HepG2 (cell line): Measurements from ENCODE around the gene CSTF1. TPM values are rescaled to one million over a fixed set of nuclear protein-coding genes. Genes with fewer than 3 reads are reported as not detected.

Experiments used
- AGO2 ChIP-seq: fragments of 200-400 bp; formaldehyde crosslinking; optimal IDR thresholded peaks from 2 replicates; pipeline ENCODE3; 2017; ENCODE audit warnings: mild to moderate bottlenecking, low read depth, low read length, moderate library complexity
- CAMTA2 ChIP-seq: sonication (generic); formaldehyde crosslinking; IDR thresholded peaks from 2 replicates; pipeline ENCODE4 v1.4.0; 2020; ENCODE audit warnings: mild to moderate bottlenecking, missing genetic modification reagents, borderline replicate concordance
- GPN1 ChIP-seq: sonication (generic); formaldehyde crosslinking; IDR thresholded peaks from 2 replicates; pipeline ENCODE4 v1.5.1; 2020; ENCODE audit warnings: missing genetic modification reagents, borderline replicate concordance
- PRPF4 ChIP-seq: fragments of 200-400 bp; formaldehyde crosslinking; IDR thresholded peaks from 2 replicates; pipeline ENCODE4 v1.6.1; 2016; ENCODE audit warnings: low read length, low read depth; ENCODE audit not compliant: poor library complexity, severe bottlenecking
- SMYD3 ChIP-seq: sonication (generic); formaldehyde crosslinking; IDR thresholded peaks from 2 replicates; pipeline ENCODE4 v1.8.1; 2023; ENCODE audit warnings: mild to moderate bottlenecking, missing genetic modification reagents
- STAG1 ChIP-seq: sonication (generic); formaldehyde crosslinking; IDR thresholded peaks from 2 replicates; pipeline ENCODE4 v1.4.0; 2020; ENCODE audit warnings: missing genetic modification reagents
- WIZ ChIP-seq: sonication (generic); formaldehyde crosslinking; IDR thresholded peaks from 2 replicates; pipeline ENCODE4 v1.5.1; 2020; ENCODE audit warnings: mild to moderate bottlenecking, missing genetic modification reagents
- ZNF138 ChIP-seq: sonication (generic); formaldehyde crosslinking; IDR thresholded peaks from 2 replicates; pipeline ENCODE4 v1.5.0; 2020; ENCODE audit warnings: mild to moderate bottlenecking, low read depth, missing genetic modification reagents
- ZNF224 ChIP-seq: sonication (generic); formaldehyde crosslinking; IDR thresholded peaks from 2 replicates; pipeline ENCODE4 v1.5.0; 2020; ENCODE audit warnings: mild to moderate bottlenecking, missing genetic modification reagents
- ZNF296 ChIP-seq: sonication (generic); formaldehyde crosslinking; conservative IDR thresholded peaks from 2 replicates; pipeline ENCODE4 v1.5.0; 2020; ENCODE audit warnings: mild to moderate bottlenecking, missing genetic modification reagents
- ZNF382 ChIP-seq: sonication (generic); formaldehyde crosslinking; IDR thresholded peaks from 2 replicates; pipeline ENCODE4 v1.5.0; 2020; ENCODE audit warnings: missing genetic modification reagents, mild to moderate bottlenecking, borderline replicate concordance
- ZNF496 ChIP-seq: sonication (generic); formaldehyde crosslinking; IDR thresholded peaks from 2 replicates; pipeline ENCODE4 v1.8.1; 2023; ENCODE audit warnings: mild to moderate bottlenecking, moderate library complexity, missing genetic modification reagents; ENCODE audit not compliant: insufficient replicate concordance
- polyA plus RNA-seq, 8 experiments: library from polyadenylated mRNA; depleted of rRNA in 3 of 8; stranded (reverse) in 7 of 8; unstranded in 1 of 8; fragments of >200 nt; fragmentation: Illumina TruSeq in 4 of 8; extraction: Trizol in 4 of 8; gene quantifications; 2 replicates each; pipeline versions ENCODE4 v1.2.1 to v1.2.3, GENCODE V29; 2011 to 2016; ENCODE audit warnings: low read depth in 4 of 8, missing spikeins in 1 of 8, mixed read lengths in 1 of 8; ENCODE audit not compliant: insufficient read depth in 1 of 8
- total RNA-seq, 5 experiments: library from RNA; depleted of rRNA; stranded (reverse); fragments of >200 nt; fragmentation: Illumina TruSeq; extraction: Trizol; gene quantifications; 2 replicates each; pipeline ENCODE4 v1.2.3, GENCODE V29; 2016; ENCODE audit warnings: low read depth in 1 of 5
- TF ChIP-seq, protein P1 (sequence below): sonication (generic); formaldehyde crosslinking; IDR thresholded peaks from 2 replicates; pipeline ENCODE4 v1.4.0; 2020; ENCODE audit warnings: missing genetic modification reagents
- TF ChIP-seq, protein P2 (sequence below): sonication (generic); formaldehyde crosslinking; IDR thresholded peaks from 2 replicates; pipeline ENCODE4 v1.5.0; 2020; ENCODE audit warnings: missing genetic modification reagents
- TF ChIP-seq, protein P3 (sequence below): sonication (generic); formaldehyde crosslinking; IDR thresholded peaks from 2 replicates; pipeline ENCODE4 v1.8.1; 2022; ENCODE audit warnings: low read depth, mild to moderate bottlenecking, missing genetic modification reagents
- TF ChIP-seq, protein P4 (sequence below): IDR thresholded peaks from 2 replicates; pipeline ENCODE4 v1.6.1; 2016; ENCODE audit warnings: low read depth
- TF ChIP-seq, protein P5 (sequence below): sonication (generic); formaldehyde crosslinking; IDR thresholded peaks from 2 replicates; pipeline ENCODE4 v1.8.0; 2022; ENCODE audit warnings: mild to moderate bottlenecking, missing genetic modification reagents; ENCODE audit not compliant: insufficient replicate concordance

The CSTF1 gene
- total and polyA plus RNA-seq, 2 of the 13 experiments (the other 11 are each of a cell fraction or from before 2014, with no cell fraction given): 70.9 to 100 TPM

DNA sequence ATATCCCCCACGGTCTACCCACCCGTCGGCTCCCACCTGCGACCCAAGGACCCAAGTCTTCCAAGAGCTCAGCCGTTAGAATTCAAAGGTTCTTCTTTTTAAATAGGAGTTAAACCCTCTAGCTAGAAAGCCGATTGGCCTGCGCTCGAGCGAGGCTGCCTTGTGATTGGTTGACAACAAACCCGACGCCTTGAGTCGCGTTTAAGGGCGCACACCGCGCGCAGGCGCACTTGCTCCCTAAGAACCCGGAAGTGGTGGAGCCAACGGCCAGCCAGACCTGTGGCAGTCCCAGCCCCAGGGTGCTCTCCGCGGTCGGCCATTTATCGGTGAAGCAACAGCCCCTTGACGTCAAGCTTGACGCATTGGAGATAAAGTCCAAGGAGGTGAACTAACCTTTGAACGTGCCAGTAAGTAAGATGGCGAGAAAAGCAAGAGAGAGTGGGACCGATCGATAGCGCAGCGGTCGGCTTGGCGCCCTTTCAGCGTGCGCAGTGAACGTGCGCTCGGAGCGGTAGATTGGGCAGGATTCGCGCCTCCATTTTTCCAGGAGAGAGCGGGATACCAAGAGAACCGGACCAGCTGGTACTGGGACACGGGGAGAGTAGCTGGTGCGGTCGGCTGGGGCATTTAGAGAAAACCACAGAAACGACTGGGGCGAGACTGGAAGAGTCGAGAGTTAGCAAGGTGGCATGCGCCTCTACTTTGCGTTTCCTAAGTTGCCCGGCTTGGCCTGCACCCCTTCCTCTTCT is at the start of gene CSTF1, which contains the start of gene AURKA (continued):
- TF ChIP-seq, protein P1, sequence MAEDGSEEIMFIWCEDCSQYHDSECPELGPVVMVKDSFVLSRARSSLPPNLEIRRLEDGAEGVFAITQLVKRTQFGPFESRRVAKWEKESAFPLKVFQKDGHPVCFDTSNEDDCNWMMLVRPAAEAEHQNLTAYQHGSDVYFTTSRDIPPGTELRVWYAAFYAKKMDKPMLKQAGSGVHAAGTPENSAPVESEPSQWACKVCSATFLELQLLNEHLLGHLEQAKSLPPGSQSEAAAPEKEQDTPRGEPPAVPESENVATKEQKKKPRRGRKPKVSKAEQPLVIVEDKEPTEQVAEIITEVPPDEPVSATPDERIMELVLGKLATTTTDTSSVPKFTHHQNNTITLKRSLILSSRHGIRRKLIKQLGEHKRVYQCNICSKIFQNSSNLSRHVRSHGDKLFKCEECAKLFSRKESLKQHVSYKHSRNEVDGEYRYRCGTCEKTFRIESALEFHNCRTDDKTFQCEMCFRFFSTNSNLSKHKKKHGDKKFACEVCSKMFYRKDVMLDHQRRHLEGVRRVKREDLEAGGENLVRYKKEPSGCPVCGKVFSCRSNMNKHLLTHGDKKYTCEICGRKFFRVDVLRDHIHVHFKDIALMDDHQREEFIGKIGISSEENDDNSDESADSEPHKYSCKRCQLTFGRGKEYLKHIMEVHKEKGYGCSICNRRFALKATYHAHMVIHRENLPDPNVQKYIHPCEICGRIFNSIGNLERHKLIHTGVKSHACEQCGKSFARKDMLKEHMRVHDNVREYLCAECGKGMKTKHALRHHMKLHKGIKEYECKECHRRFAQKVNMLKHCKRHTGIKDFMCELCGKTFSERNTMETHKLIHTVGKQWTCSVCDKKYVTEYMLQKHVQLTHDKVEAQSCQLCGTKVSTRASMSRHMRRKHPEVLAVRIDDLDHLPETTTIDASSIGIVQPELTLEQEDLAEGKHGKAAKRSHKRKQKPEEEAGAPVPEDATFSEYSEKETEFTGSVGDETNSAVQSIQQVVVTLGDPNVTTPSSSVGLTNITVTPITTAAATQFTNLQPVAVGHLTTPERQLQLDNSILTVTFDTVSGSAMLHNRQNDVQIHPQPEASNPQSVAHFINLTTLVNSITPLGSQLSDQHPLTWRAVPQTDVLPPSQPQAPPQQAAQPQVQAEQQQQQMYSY: peak; percentile 76
- TF ChIP-seq ZNF382 (CRISPR knock-in tag) (no peak), CAMTA2 (CRISPR knock-in tag) (peak; percentile 68; the same call in 1 of the 2 replicates), PRPF4 (no peak), ZNF296 (no peak), ZNF224 (CRISPR knock-in tag) (peak; percentile 99; the same call in 1 of the 2 replicates), ZNF496 (no peak), SMYD3 (CRISPR knock-in tag) (peak; percentile 99), WIZ (CRISPR knock-in tag) (no peak; the same call in 1 of the 2 replicates), GPN1 (CRISPR knock-in tag) (peak; percentile 72; the same call in 1 of the 2 replicates), AGO2 (peak; percentile 47), STAG1 (peak; percentile 1; the same call in 1 of the 2 replicates), ZNF138 (CRISPR knock-in tag) (peak; percentile 93; the same call in 1 of the 2 replicates)
- TF ChIP-seq, protein P2, sequence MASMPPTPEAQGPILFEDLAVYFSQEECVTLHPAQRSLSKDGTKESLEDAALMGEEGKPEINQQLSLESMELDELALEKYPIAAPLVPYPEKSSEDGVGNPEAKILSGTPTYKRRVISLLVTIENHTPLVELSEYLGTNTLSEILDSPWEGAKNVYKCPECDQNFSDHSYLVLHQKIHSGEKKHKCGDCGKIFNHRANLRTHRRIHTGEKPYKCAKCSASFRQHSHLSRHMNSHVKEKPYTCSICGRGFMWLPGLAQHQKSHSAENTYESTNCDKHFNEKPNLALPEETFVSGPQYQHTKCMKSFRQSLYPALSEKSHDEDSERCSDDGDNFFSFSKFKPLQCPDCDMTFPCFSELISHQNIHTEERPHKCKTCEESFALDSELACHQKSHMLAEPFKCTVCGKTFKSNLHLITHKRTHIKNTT (CRISPR knock-in tag): no peak
- TF ChIP-seq, protein P3, sequence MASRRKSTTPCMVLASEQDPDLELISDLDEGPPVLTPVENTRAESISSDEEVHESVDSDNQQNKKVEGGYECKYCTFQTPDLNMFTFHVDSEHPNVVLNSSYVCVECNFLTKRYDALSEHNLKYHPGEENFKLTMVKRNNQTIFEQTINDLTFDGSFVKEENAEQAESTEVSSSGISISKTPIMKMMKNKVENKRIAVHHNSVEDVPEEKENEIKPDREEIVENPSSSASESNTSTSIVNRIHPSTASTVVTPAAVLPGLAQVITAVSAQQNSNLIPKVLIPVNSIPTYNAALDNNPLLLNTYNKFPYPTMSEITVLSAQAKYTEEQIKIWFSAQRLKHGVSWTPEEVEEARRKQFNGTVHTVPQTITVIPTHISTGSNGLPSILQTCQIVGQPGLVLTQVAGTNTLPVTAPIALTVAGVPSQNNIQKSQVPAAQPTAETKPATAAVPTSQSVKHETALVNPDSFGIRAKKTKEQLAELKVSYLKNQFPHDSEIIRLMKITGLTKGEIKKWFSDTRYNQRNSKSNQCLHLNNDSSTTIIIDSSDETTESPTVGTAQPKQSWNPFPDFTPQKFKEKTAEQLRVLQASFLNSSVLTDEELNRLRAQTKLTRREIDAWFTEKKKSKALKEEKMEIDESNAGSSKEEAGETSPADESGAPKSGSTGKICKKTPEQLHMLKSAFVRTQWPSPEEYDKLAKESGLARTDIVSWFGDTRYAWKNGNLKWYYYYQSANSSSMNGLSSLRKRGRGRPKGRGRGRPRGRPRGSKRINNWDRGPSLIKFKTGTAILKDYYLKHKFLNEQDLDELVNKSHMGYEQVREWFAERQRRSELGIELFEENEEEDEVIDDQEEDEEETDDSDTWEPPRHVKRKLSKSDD (CRISPR knock-in tag): peak; percentile 100
- TF ChIP-seq, protein P4, sequence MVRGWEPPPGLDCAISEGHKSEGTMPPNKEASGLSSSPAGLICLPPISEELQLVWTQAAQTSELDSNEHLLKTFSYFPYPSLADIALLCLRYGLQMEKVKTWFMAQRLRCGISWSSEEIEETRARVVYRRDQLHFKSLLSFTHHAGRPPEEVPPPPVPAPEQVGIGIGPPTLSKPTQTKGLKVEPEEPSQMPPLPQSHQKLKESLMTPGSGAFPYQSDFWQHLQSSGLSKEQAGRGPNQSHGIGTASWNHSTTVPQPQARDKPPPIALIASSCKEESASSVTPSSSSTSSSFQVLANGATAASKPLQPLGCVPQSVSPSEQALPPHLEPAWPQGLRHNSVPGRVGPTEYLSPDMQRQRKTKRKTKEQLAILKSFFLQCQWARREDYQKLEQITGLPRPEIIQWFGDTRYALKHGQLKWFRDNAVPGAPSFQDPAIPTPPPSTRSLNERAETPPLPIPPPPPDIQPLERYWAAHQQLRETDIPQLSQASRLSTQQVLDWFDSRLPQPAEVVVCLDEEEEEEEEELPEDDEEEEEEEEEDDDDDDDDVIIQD: peak; percentile 99
- TF ChIP-seq, protein P5, sequence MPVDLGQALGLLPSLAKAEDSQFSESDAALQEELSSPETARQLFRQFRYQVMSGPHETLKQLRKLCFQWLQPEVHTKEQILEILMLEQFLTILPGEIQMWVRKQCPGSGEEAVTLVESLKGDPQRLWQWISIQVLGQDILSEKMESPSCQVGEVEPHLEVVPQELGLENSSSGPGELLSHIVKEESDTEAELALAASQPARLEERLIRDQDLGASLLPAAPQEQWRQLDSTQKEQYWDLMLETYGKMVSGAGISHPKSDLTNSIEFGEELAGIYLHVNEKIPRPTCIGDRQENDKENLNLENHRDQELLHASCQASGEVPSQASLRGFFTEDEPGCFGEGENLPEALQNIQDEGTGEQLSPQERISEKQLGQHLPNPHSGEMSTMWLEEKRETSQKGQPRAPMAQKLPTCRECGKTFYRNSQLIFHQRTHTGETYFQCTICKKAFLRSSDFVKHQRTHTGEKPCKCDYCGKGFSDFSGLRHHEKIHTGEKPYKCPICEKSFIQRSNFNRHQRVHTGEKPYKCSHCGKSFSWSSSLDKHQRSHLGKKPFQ: peak; percentile 83
